ENCODE results near the gene LTBP1. TPM values are rescaled to one million over a fixed set of nuclear protein-coding genes. Genes with fewer than 3 reads are reported as not detected.

The LTBP1 gene
- total RNA-seq, 1 experiment from 2014 or later: 10.3 TPM

DNA sequence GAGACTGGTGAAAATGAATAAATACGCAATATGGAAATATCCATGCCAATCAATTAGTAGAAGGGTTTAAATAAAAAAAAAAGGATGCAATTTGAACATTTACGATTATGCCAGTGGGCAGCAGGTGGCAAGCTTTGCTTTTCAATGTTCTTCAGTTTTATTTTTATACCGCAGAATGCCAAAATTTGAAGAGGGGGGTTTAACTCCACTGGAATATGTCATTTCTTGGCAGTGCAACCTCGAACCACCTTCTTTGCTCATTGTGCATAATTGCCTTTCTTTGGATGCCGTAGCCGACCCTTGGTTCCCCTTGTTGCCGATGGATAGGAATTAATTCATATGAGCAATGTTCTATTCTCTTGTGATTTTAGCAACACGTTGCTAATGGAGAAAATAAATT, 88.0 kb downstream of the LTBP1 start:
- Histone ChIP-seq H3K9me3 (ENCODE audit: insufficient read depth, low read depth) (no peaks in the 10 kb centered on the region), H3K27ac (no peak overlapping the region), H3K9me2 (ENCODE audit: insufficient read depth) (no peaks in the 10 kb centered on the region), H3K27me3 (ENCODE audit: insufficient read depth, low read depth) (no peaks in the 10 kb centered on the region), H3K4me3 (no peak overlapping the region), H3F3A (ENCODE audit: insufficient read depth, low read depth) (no peaks in the 10 kb centered on the region), H3K79me2 (ENCODE audit: low read depth) (no peaks in the 10 kb centered on the region), H3K36me3 (ENCODE audit: low read depth) (no peaks in the 10 kb centered on the region), H2AFZ (no peak overlapping the region), H3K4me1 (replicated peaks; ENCODE audit: insufficient read depth) (no peaks in the 10 kb centered on the region), H4K20me1 (ENCODE audit: insufficient read depth) (no peaks in the 10 kb centered on the region), H3K4me2 (no peak overlapping the region)
- TF ChIP-seq CTCF (conservative IDR thresholded peaks at IDR 0.05): peak; percentile 73
- no peak for TF ChIP-seq EZH2 (IDR thresholded peaks at IDR 0.05; ENCODE audit: low read depth)
- intact Hi-C loops (cut with micrococcal nuclease; ENCODE audit: unreplicated experiment): loop anchor here (1.0 to 5.0 kb wide), 5 partner anchors 338 to 548 kb away; no protein-coding TSS in a partner anchor
- ChIA-PET CTCF (interaction anchor here (0.7 to 1.1 kb wide), 8 partner anchors 97 to 565 kb away, joined by 3 to 9 read pairs (median 3); no protein-coding TSS in a partner anchor), POLR2A (ENCODE audit: unreplicated experiment) (no interaction called here)
- DNase-seq: no peak
- BruUV-seq (replicated peaks): no TSS peak

DNA sequence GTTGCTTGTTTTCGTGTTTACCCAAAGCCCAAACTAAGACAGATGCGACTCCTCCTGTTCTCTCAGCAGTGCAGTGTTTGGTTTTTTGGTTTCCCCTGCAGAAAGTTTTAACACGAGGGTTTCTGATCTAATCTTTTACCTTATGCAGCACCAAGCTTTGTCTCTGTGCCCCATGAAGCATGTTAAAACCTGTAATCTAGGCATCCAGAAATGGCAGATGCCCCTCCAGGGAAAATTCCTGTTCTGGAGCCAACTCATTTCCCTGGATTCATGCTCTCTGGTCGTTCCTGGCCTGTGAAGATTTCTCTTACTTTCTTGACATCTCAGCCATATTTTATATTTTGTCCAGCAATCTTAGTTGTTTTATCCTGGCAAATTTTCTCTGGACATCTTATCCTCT, 91.5 kb downstream of the LTBP1 start:
- H3K9me2 ChIP-seq (ENCODE audit: insufficient read depth): no peaks in the 10 kb centered on the region
- TF ChIP-seq CTCF (conservative IDR thresholded peaks at IDR 0.05): no peak
- TF ChIP-seq EZH2 (IDR thresholded peaks at IDR 0.05; ENCODE audit: low read depth): no peak
- H3K27ac ChIP-seq: no peak overlapping the region
- ChIA-PET CTCF (no interaction called here), POLR2A (ENCODE audit: unreplicated experiment) (no interaction called here)
- H3K4me2 ChIP-seq: no peak overlapping the region
- H3K27me3 ChIP-seq (ENCODE audit: insufficient read depth, low read depth): no peaks in the 10 kb centered on the region
- no peak overlapping the region for H2AFZ ChIP-seq
- intact Hi-C loops (cut with micrococcal nuclease; ENCODE audit: unreplicated experiment): loop anchor here (5.0 kb wide), 1 partner anchor 544 kb away; no protein-coding TSS in a partner anchor
- no TSS peak for BruUV-seq (replicated peaks)
- no peaks in the 10 kb centered on the region for H3K4me1 ChIP-seq (replicated peaks; ENCODE audit: insufficient read depth)
- no peaks in the 10 kb centered on the region for H4K20me1 ChIP-seq (ENCODE audit: insufficient read depth)
- DNase-seq: no peak
- H3K36me3 ChIP-seq (ENCODE audit: low read depth): no peaks in the 10 kb centered on the region
- H3F3A ChIP-seq (ENCODE audit: insufficient read depth, low read depth): no peaks in the 10 kb centered on the region
- no peaks in the 10 kb centered on the region for H3K9me3 ChIP-seq (ENCODE audit: insufficient read depth, low read depth)
- no peak overlapping the region for H3K4me3 ChIP-seq
- H3K79me2 ChIP-seq (ENCODE audit: low read depth): no peaks in the 10 kb centered on the region

DNA sequence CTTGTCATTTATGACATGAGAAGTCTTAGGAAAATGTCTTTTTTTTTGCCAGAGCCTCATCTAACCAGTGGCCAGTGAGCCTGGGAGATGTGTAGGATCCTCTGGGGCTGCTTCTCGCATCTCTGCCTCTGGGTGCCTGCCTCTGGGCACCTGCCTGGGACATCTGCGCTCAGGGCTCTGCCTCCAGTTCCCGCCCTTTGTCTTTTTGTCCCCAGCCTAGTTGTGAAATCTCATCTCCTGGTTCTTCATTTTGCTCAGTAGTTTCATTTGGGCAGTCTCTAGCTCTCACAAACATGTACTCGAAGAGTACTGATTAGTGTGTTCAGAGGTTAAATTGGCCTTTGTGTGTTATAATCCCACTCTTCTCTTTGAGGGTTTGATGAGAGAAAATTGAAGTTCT, 92.0 kb downstream of the LTBP1 start:
- no peaks in the 10 kb centered on the region for H3K9me2 ChIP-seq (ENCODE audit: insufficient read depth)
- H3K36me3 ChIP-seq (ENCODE audit: low read depth): no peaks in the 10 kb centered on the region
- TF ChIP-seq EZH2 (IDR thresholded peaks at IDR 0.05; ENCODE audit: low read depth) (no peak), CTCF (conservative IDR thresholded peaks at IDR 0.05) (no peak)
- intact Hi-C loops (cut with micrococcal nuclease; ENCODE audit: unreplicated experiment): loop anchor here (5.0 kb wide), 1 partner anchor 544 kb away; no protein-coding TSS in a partner anchor
- H3F3A ChIP-seq (ENCODE audit: insufficient read depth, low read depth): no peaks in the 10 kb centered on the region
- POLR2A ChIA-PET (ENCODE audit: unreplicated experiment): no interaction called here
- H3K9me3 ChIP-seq (ENCODE audit: insufficient read depth, low read depth): no peaks in the 10 kb centered on the region
- no peak overlapping the region for H3K27ac ChIP-seq
- no peak overlapping the region for H3K4me2 ChIP-seq
- H3K27me3 ChIP-seq (ENCODE audit: insufficient read depth, low read depth): no peaks in the 10 kb centered on the region
- DNase-seq: no peak
- BruUV-seq (replicated peaks): no TSS peak
- no peaks in the 10 kb centered on the region for H3K4me1 ChIP-seq (replicated peaks; ENCODE audit: insufficient read depth)
- H4K20me1 ChIP-seq (ENCODE audit: insufficient read depth): no peaks in the 10 kb centered on the region
- H3K79me2 ChIP-seq (ENCODE audit: low read depth): no peaks in the 10 kb centered on the region
- H3K4me3 ChIP-seq: no peak overlapping the region
- CTCF ChIA-PET: no interaction called here
- H2AFZ ChIP-seq: no peak overlapping the region
